Measurements from ENCODE around the gene BDNF. TPM values are rescaled to one million over a fixed set of nuclear protein-coding genes. Genes with fewer than 3 reads are reported as not detected.

BDNF gene
- total RNA-seq, 1 donor from 2014 or later, result 0.79 TPM

DNA sequence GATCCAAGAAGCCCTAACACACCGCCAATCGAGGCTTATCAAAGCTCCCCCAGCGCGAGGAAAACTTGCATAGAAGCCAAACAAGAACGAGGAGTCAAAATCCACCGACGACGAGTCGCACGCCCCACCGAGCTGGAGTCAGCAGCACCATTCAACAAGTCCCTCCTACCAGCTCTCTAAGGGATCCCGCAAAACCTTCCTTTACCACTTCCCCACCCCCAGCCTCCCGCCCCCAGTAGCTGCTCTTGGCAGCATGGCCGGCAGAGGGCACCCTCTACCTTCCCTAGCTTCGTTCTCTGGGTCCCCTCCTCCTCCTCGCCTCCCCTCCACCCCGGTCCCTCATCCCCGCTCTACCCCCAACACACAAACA lies 1.4 kb downstream of the BDNF start:
- FAIRE-seq, result no peak
- Histone ChIP-seq H3K36me3 (ENCODE audit: control insufficient read depth, insufficient read depth, low read length) (no peaks in the 10 kb centered on the region), H3K27me3 (ENCODE audit: control insufficient read depth, insufficient read depth, low read length) (peaks cover 12% of the 10 kb centered on the region), H3K4me3 (ENCODE audit: low read depth, low read length) (peak overlapping the region; percentile 51)
- DNase-seq (ENCODE audit: low read depth), result peak; percentile 58
- TF ChIP-seq, protein P1, sequence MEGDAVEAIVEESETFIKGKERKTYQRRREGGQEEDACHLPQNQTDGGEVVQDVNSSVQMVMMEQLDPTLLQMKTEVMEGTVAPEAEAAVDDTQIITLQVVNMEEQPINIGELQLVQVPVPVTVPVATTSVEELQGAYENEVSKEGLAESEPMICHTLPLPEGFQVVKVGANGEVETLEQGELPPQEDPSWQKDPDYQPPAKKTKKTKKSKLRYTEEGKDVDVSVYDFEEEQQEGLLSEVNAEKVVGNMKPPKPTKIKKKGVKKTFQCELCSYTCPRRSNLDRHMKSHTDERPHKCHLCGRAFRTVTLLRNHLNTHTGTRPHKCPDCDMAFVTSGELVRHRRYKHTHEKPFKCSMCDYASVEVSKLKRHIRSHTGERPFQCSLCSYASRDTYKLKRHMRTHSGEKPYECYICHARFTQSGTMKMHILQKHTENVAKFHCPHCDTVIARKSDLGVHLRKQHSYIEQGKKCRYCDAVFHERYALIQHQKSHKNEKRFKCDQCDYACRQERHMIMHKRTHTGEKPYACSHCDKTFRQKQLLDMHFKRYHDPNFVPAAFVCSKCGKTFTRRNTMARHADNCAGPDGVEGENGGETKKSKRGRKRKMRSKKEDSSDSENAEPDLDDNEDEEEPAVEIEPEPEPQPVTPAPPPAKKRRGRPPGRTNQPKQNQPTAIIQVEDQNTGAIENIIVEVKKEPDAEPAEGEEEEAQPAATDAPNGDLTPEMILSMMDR (IDR thresholded peaks at IDR 0.05; ENCODE audit: insufficient read depth, low read length, severe bottlenecking), result peak; percentile 92

- no peak for FAIRE-seq
- no peak overlapping the region for H3K4me3 ChIP-seq (ENCODE audit: low read depth, low read length)
- H3K27me3 ChIP-seq (ENCODE audit: control insufficient read depth, insufficient read depth, low read length), result peaks cover 11% of the 10 kb centered on the region
- DNase-seq (ENCODE audit: low read depth), result no peak
- TF ChIP-seq, protein P1 (IDR thresholded peaks at IDR 0.05; ENCODE audit: insufficient read depth, low read length, severe bottlenecking), result no peak
- no peaks in the 10 kb centered on the region for H3K36me3 ChIP-seq (ENCODE audit: control insufficient read depth, insufficient read depth, low read length)
These were observed 2.5 kb downstream of the BDNF start for GRCh38 chr11:27697679-27698275.

DNA sequence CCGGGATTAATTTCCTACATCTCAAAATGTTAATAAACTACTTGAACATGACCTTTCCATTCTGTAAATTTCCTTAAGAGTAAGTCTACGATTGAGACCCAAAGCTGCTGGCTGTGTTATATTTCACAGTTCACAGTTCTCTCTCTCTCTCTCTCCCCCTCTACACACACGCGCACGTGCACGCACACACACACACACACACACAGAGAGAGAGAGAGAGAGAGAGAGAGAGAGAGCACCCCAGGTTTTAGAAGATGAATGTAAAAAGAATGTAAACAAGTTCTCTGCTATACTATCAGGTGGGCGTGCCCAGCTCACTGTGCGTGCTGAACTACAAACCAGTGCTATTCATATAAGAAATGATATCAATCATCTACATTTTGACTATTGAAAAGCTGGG lies 3.3 kb downstream of the BDNF start:
- peak; percentile 29 for DNase-seq (ENCODE audit: low read depth)
- no peaks in the 10 kb centered on the region for H3K36me3 ChIP-seq (ENCODE audit: control insufficient read depth, insufficient read depth, low read length)
- no peak overlapping the region for H3K4me3 ChIP-seq (ENCODE audit: low read depth, low read length)
- no peak for FAIRE-seq
- TF ChIP-seq, protein P1 (IDR thresholded peaks at IDR 0.05; ENCODE audit: insufficient read depth, low read length, severe bottlenecking), result no peak
- H3K27me3 ChIP-seq (ENCODE audit: control insufficient read depth, insufficient read depth, low read length), result peaks cover 7% of the 10 kb centered on the region

GRCh38 chr11:27696115-27696514 lies 4.1 kb downstream of the BDNF start:
- no peaks in the 10 kb centered on the region for H3K36me3 ChIP-seq (ENCODE audit: control insufficient read depth, insufficient read depth, low read length)
- peaks cover 4% of the 10 kb centered on the region for H3K27me3 ChIP-seq (ENCODE audit: control insufficient read depth, insufficient read depth, low read length)
- DNase-seq (ENCODE audit: low read depth) (no peak), FAIRE-seq (no peak)
- no peak overlapping the region for H3K4me3 ChIP-seq (ENCODE audit: low read depth, low read length)
- TF ChIP-seq, protein P1 (IDR thresholded peaks at IDR 0.05; ENCODE audit: insufficient read depth, low read length, severe bottlenecking), result no peak

DNA sequence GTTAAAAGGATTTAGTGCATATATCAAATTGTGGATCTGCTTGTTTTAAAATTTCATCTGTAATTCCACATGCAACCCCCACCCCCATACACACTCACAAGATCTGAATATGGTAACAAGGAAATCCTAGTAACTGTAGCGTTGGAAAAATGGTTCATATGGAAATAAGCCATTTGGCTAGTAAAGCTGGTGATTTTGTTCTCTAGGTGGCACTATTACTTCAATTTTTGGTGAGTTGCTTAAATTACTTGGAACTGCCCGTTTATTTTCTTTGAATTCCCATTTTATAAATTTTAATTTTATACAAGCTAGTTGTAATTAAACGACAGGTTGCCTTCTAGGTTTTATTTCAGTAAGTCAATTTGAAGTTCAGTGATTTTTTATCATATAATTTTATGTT lies 5.3 kb downstream of the BDNF start:
- H3K27me3 ChIP-seq (ENCODE audit: control insufficient read depth, insufficient read depth, low read length), result peaks cover 4% of the 10 kb centered on the region
- no peaks in the 10 kb centered on the region for H3K36me3 ChIP-seq (ENCODE audit: control insufficient read depth, insufficient read depth, low read length)
- peak; percentile 40 for DNase-seq (ENCODE audit: low read depth)
- H3K4me3 ChIP-seq (ENCODE audit: low read depth, low read length), result no peak overlapping the region
- no peak for FAIRE-seq
- TF ChIP-seq, protein P1 (IDR thresholded peaks at IDR 0.05; ENCODE audit: insufficient read depth, low read length, severe bottlenecking), result peak; percentile 12

DNA sequence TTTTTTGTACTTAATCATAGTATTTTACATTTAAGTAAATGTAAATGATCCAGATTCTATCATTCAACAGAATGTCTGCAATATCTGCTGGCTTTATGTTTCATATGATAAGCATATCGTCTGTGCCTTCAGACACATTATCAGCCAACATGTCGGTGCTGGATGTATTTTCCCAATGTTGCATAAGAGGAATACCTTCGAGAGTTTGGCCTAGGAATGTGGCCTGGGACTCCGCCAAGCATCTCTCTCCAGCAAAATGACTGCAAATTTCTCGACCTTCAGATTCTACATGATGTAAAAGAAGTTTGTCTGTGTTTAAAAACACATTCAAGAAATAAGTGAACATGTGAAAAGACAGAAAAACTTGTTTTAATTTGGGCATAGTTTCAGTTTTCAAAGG lies 6.9 kb downstream of the BDNF start:
- Histone ChIP-seq H3K36me3 (ENCODE audit: control insufficient read depth, insufficient read depth, low read length) (no peaks in the 10 kb centered on the region), H3K27me3 (ENCODE audit: control insufficient read depth, insufficient read depth, low read length) (no peaks in the 10 kb centered on the region), H3K4me3 (ENCODE audit: low read depth, low read length) (no peak overlapping the region)
- FAIRE-seq (no peak), DNase-seq (ENCODE audit: low read depth) (no peak)
- TF ChIP-seq, protein P1 (IDR thresholded peaks at IDR 0.05; ENCODE audit: insufficient read depth, low read length, severe bottlenecking), result no peak
